Vagina (tissue), 2 donors: Measurements from ENCODE around the gene GPR83. TPM values are rescaled to one million over a fixed set of nuclear protein-coding genes. Genes with fewer than 3 reads are reported as not detected.

Experiments
- DNase-seq, 2 donors: peaks; one replicate each; pipeline ENCODE4 v3.0.0-alpha.2; 2017; ENCODE audit errors: extremely low spot score in 2 of 2
- H3K27ac ChIP-seq: fragments of 200-600 bp; sonication (generic); one replicate; pipeline ENCODE4 v1.5.1; 2019
- H3K27me3 ChIP-seq: fragments of 200-600 bp; sonication (generic); one replicate; pipeline ENCODE4 v1.5.1; 2019
- H3K36me3 ChIP-seq, 2 donors: fragments of 200-600 bp; sonication (generic); one replicate each; pipeline ENCODE4 v1.5.1; 2017 to 2019
- H3K4me1 ChIP-seq: fragments of 200-600 bp; sonication (generic); one replicate; pipeline ENCODE4 v1.5.1; 2019
- H3K4me3 ChIP-seq, 2 donors: fragments of 200-600 bp; sonication (generic); 1 replicate in 1 of 2; 2 replicates in 1 of 2; pipeline ENCODE4 v1.5.1; 2016 to 2019
- H3K9me3 ChIP-seq: fragments of 200-600 bp; sonication (generic); one replicate; pipeline ENCODE4 v1.5.1; 2019
- POLR2A ChIP-seq, 2 donors: fragments of 450-650 bp; IDR thresholded peaks; one replicate each; pipeline ENCODE4 v1.6.1; 2017; ENCODE audit warnings: antibody characterized with exemption in 2 of 2, mild to moderate bottlenecking in 2 of 2, moderate library complexity in 2 of 2
- POLR2AphosphoS5 ChIP-seq, 2 donors: sonication (generic); formaldehyde crosslinking; IDR thresholded peaks; one replicate each; pipeline ENCODE4 v1.9.0; 2017; ENCODE audit warnings: antibody characterized with exemption in 2 of 2, mild to moderate bottlenecking in 2 of 2, low read depth in 1 of 2; ENCODE audit not compliant: insufficient read depth in 1 of 2
- intact Hi-C: fragments of 100-400 bp; cut with DNase I; formaldehyde crosslinking; loops from one replicate; pipeline ENCODE4 v1.15.1; 2023
- total RNA-seq: library from RNA; depleted of rRNA; stranded (reverse); fragments of >200 nt; gene quantifications from one replicate; pipeline ENCODE4 v1.2.3, GENCODE V29; 2016
- TF ChIP-seq, protein P1 (sequence below), 3 experiments: fragments of 450-650 bp in 2 of 3; fragments of 200-600 bp in 1 of 3; sonication (generic) in 1 of 3; IDR thresholded peaks; one replicate each; pipeline ENCODE4 v1.5.1; 2017 to 2019; ENCODE audit warnings: antibody characterized with exemption in 3 of 3, mild to moderate bottlenecking in 2 of 3, moderate library complexity in 2 of 3

Gene GPR83
- total RNA-seq, 1 donor from 2014 or later, result not detected

DNA sequence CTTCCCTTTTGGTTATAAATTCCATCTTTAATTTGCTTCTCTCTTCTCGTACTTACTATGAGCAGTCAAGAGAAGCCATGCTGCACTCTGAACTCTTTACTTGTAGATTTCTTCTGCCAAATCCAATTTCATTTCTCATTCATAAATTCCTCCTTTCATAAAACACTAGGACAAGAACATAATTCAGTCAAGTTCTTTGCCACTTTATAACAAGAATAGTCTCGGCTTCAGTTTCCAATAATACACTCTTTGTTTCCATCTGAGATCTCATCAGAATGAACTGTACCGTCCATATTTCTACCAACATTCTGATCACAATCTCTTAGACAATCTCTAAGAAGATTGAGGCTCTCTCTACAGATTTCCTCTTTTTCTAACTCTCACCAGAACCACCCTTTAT lies 71.7 kb downstream of the GPR83 start:
- Histone ChIP-seq H3K9me3 (no peaks in the 10 kb centered on the region), H3K4me3 (no peak overlapping the region), H3K27ac (no peak overlapping the region), H3K4me1 (no peaks in the 10 kb centered on the region), H3K27me3 (no peaks in the 10 kb centered on the region), H3K36me3 (no peaks in the 10 kb centered on the region)
- no peak for TF ChIP-seq POLR2A (IDR thresholded peaks at IDR 0.05)
- no peak for TF ChIP-seq POLR2AphosphoS5 (IDR thresholded peaks at IDR 0.05; ENCODE audit: insufficient read depth in 1 of 2, low read depth in 1 of 2)
- TF ChIP-seq, protein P1, sequence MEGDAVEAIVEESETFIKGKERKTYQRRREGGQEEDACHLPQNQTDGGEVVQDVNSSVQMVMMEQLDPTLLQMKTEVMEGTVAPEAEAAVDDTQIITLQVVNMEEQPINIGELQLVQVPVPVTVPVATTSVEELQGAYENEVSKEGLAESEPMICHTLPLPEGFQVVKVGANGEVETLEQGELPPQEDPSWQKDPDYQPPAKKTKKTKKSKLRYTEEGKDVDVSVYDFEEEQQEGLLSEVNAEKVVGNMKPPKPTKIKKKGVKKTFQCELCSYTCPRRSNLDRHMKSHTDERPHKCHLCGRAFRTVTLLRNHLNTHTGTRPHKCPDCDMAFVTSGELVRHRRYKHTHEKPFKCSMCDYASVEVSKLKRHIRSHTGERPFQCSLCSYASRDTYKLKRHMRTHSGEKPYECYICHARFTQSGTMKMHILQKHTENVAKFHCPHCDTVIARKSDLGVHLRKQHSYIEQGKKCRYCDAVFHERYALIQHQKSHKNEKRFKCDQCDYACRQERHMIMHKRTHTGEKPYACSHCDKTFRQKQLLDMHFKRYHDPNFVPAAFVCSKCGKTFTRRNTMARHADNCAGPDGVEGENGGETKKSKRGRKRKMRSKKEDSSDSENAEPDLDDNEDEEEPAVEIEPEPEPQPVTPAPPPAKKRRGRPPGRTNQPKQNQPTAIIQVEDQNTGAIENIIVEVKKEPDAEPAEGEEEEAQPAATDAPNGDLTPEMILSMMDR (IDR thresholded peaks at IDR 0.05), result no peak
- DNase-seq, result no peak
- intact Hi-C loops, result no loop called here

DNA sequence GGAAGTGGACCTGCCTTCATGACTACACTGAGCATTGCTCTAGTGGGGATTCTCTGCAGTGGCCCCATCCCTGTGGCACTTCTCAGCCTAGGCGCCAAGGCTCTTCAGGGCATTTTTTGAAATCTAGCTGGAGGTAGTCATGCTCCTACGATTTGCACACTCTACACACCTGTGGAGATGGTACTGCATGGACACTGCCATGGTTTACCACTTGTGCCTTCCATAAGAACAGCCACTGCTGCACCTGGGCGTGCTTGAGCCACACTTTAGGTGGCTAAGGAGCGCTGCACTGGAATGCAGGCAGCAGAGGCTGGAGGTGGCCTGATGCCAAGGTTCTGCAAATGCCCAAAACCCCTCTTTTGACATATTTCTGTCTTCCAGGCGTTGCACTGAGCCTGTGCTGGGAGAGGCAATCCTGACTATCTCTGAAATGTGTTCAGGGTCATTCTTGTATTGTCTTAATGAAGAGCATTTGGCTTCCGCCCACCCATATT lies 72.6 kb downstream of the GPR83 start:
- Histone ChIP-seq H3K27me3 (no peaks in the 10 kb centered on the region), H3K27ac (no peak overlapping the region), H3K36me3 (no peaks in the 10 kb centered on the region), H3K4me1 (no peaks in the 10 kb centered on the region), H3K4me3 (no peak overlapping the region), H3K9me3 (no peaks in the 10 kb centered on the region)
- DNase-seq, result no peak
- TF ChIP-seq POLR2A (IDR thresholded peaks at IDR 0.05), result no peak
- TF ChIP-seq POLR2AphosphoS5 (IDR thresholded peaks at IDR 0.05; ENCODE audit: insufficient read depth in 1 of 2, low read depth in 1 of 2), result no peak
- TF ChIP-seq, protein P1 (IDR thresholded peaks at IDR 0.05), result no peak
- intact Hi-C loops, result no loop called here

Other genes starting within 250 kb of the GPR83 start
- not detected for gene IZUMO1R, start 96.8 kb downstream of the GPR83 start, total RNA-seq
- gene MRE11, start 92.4 kb upstream of the GPR83 start, total RNA-seq, result 40.5 TPM
- gene ANKRD49, start 92.6 kb upstream of the GPR83 start, total RNA-seq, result 12.5 TPM
- not detected for gene C11orf97, start 111.0 kb upstream of the GPR83 start, total RNA-seq
- gene FUT4, start 142.5 kb upstream of the GPR83 start, total RNA-seq, result 6.1 TPM
- gene PIWIL4, start 165.9 kb upstream of the GPR83 start, total RNA-seq, result 3.2 TPM